Endometrial microvascular endothelial cells (primary cell): ENCODE results near the gene PCDHA9. TPM values are rescaled to one million over a fixed set of nuclear protein-coding genes. Genes with fewer than 3 reads are reported as not detected.
"Not testable (repeated sequence)": the region's sequence is repeated elsewhere in the genome, so short reads cannot be mapped to it uniquely, and the experiment has no call there.

Source experiments
- in situ Hi-C: cut with HindIII; loops from 2 replicates; pipeline ENCODE4 v1.10.0; 2017; ENCODE audit warnings: low sequenced_read_pairs, low pct_unique_long_range_greater_than_20kb; ENCODE audit errors: inconsistent ontology term
- total RNA-seq: library from RNA; depleted of rRNA; stranded (reverse); fragments of >200 nt; gene quantifications from one replicate; pipeline ENCODE4 v1.2.3, GENCODE V29; 2015; ENCODE audit errors: inconsistent ontology term

The PCDHA9 gene
- total RNA-seq, 1 donor from 2014 or later, result not detected

DNA sequence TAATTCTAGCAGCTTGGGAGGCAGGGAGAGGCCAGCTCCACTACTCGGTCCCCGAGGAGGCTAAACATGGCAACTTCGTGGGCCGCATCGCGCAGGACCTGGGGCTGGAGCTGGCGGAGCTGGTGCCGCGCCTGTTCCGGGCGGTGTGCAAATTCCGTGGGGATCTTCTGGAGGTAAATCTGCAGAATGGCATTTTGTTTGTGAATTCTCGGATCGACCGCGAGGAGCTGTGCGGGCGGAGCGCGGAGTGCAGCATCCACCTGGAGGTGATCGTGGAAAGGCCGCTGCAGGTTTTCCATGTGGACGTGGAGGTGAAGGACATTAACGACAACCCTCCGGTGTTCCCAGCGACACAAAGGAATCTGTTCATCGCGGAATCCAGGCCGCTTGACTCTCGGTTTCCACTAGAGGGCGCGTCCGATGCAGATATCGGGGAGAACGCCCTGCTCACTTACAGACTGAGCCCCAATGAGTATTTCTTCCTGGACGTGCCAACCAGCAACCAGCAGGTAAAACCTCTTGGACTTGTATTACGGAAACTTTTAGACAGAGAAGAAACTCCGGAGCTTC is 13.7 kb upstream of the PCDHA9 start:
- in situ Hi-C loops, result not testable (repeated sequence)

DNA sequence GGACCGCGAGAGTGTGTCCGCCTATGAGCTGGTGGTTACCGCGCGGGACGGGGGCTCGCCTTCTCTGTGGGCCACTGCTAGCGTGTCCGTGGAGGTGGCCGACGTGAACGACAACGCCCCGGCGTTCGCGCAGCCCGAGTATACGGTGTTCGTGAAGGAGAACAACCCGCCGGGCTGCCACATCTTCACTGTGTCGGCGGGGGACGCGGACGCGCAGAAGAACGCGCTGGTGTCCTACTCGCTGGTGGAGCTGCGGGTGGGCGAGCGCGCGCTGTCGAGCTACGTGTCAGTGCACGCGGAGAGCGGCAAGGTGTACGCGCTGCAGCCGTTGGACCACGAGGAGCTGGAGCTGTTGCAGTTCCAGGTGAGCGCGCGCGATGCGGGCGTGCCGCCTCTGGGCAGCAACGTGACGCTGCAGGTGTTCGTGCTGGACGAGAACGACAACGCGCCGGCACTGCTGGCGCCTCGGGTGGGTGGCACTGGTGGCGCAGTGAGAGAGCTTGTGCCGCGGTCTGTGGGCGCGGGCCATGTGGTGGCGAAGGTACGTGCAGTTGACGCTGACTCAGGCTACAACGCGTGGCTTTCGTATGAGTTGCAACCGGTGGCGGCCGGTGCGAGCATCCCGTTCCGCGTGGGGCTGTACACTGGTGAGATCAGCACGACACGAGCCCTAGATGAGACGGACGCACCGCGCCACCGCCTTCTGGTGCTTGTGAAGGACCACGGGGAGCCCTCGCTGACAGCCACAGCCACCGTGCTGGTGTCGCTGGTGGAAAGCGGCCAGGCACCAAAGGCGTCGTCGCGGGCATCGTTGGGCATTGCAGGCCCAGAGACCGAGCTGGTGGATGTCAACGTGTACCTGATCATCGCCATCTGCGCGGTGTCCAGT is 12.3 kb upstream of the PCDHA9 start:
- in situ Hi-C loops, result no loop called here

DNA sequence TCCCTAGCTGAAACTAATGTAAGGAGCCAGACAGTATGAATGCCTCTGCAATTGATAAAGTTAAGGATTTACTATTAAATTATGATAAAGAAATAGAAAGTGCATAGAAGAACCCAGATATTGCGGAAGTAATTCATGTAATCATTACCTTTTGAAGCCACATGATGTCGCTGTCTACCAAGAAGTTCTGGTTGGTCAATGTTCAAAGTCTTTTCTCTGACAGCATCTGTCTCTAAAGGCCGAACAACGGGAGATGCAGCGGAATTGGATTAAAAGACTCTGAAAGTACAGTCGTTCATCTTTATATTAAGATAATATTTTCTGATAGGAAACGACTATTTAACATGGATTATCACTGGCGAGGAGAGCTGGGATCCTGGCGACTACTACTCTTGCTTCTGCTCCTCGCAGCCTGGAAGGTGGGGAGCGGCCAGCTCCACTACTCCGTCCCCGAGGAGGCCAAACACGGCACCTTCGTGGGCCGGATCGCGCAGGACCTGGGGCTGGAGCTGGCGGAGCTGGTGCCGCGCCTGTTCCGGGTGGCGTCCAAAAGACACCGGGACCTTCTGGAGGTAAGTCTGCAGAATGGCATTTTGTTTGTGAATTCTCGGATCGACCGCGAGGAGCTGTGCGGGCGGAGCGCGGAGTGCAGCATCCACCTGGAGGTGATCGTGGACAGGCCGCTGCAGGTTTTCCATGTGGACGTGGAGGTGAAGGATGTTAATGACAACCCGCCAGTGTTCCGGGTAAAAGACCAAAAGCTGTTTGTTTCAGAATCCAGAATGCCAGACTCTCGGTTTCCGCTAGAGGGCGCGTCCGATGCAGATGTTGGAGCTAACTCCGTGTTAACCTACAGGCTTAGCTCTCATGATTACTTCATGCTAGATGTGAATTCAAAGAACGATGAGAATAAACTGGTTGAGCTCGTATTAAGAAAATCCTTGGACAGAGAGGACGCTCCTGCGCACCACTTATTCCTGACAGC is 6.9 kb upstream of the PCDHA9 start, which contains the start of gene PCDHA8:
Gene PCDHA8 (plus strand): TSS at position 210 of the 985 bp plus-strand sequence. CDS start 135 bp downstream, at position 345.
- in situ Hi-C loops, result no loop called here

DNA sequence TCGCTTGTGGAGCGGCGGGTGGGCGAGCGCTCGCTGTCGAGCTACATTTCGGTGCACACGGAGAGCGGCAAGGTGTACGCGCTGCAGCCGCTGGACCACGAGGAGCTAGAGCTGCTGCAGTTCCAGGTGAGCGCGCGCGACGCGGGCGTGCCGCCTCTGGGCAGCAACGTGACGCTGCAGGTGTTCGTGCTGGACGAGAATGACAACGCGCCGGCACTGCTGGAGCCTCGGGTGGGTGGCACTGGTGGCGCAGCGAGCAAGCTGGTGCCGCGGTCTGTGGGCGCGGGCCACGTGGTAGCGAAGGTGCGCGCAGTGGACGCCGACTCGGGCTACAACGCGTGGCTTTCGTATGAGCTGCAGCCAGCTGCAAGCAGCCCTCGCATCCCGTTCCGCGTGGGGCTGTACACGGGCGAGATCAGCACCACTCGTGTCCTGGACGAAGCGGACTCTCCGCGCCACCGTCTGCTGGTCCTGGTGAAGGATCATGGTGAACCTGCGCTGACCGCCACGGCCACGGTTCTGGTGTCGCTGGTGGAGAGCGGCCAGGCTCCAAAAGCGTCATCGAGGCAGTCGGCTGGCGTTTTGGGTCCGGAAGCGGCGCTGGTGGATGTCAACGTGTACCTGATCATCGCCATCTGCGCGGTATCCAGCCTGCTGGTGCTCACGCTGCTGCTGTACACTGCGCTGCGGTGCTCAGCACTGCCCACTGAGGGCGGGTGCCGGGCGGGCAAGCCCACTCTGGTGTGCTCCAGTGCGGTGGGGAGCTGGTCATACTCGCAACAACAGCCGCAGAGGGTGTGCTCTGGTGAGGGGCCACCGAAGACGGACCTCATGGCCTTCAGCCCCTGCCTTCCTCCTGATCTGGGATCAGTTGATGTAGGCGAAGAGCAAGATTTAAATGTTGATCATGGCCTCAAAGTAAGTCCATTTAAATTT is 5.1 kb upstream of the PCDHA9 start:
- in situ Hi-C loops, result no loop called here

DNA sequence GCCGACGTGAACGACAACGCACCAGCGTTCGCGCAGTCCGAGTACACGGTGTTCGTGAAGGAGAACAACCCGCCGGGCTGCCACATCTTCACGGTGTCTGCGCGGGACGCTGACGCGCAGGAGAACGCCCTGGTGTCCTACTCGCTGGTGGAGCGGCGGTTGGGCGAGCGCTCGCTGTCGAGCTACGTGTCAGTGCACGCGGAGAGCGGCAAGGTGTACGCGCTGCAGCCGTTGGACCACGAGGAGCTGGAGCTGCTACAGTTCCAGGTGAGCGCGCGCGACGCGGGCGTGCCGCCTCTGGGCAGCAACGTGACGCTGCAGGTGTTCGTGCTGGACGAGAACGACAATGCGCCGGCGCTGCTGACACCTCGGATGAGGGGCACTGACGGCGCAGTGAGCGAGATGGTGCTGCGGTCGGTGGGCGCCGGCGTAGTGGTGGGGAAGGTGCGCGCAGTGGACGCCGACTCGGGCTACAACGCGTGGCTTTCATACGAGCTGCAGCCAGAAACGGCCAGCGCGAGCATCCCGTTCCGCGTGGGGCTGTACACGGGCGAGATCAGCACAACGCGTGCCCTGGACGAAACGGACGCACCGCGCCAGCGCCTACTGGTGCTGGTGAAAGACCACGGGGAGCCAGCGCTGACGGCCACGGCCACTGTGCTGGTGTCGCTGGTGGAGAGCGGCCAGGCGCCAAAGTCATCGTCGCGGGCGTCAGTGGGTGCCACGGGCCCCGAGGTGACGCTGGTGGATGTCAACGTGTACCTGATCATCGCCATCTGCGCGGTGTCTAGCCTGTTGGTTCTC is 1.9 kb downstream of the PCDHA9 start:
- in situ Hi-C loops, result not testable (repeated sequence)

DNA sequence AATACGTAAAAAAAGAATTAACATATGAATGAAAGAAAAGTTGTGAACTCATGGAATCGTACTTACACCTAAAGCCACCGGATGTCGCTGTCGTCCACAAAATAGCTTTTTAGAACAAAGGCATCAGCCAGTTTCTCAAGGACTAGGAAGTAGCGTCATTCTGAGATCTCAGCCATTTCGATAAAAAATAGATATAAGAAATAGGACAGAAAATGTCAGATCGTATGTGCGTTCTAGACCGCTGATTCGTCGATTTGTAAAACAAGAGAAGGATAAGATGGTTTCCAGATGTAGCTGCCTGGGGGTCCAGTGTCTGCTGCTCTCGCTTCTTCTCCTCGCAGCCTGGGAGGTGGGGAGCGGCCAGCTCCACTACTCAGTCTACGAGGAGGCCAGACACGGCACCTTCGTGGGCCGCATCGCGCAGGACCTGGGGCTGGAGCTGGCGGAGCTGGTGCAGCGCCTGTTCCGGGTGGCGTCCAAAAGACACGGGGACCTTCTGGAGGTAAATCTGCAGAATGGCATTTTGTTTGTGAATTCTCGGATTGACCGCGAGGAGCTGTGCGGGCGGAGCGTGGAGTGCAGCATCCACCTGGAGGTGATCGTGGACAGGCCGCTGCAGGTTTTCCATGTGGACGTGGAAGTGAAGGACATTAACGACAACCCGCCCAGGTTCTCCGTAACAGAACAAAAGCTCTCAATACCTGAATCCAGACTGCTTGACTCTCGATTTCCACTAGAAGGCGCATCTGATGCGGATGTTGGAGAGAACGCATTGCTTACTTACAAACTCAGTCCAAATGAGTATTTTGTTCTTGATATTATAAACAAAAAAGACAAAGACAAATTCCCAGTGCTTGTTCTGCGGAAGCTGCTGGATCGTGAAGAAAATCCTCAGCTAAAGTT is 7.8 kb downstream of the PCDHA9 start, which contains the start of gene PCDHA10:
Gene PCDHA10 (plus strand): TSS at position 126 of the 903 bp plus-strand sequence. CDS start 152 bp downstream, at position 278.
- in situ Hi-C loops, result no loop called here

DNA sequence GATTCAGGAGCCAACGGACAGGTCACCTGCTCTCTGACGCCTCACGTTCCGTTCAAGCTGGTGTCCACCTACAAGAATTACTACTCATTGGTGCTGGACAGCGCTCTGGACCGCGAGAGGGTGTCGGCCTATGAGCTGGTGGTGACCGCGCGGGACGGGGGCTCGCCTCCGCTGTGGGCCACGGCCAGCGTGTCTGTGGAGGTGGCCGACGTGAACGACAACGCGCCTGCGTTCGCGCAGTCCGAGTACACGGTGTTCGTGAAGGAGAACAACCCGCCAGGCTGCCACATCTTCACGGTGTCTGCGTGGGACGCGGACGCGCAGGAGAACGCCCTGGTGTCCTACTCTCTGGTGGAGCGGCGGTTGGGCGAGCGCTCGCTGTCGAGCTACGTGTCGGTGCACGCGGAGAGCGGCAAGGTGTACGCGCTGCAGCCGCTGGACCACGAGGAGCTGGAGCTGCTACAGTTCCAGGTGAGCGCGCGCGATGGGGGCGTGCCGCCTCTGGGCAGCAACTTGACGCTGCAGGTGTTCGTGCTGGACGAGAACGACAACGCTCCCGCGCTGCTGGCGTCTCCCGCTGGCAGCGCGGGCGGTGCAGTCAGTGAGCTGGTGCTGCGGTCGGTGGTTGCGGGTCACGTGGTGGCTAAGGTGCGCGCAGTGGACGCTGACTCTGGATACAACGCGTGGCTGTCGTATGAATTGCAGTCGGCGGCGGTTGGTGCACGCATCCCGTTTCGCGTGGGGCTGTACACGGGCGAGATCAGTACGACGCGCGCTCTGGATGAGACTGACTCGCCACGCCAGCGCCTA is 9.2 kb downstream of the PCDHA9 start:
- in situ Hi-C loops, result no loop called here

DNA sequence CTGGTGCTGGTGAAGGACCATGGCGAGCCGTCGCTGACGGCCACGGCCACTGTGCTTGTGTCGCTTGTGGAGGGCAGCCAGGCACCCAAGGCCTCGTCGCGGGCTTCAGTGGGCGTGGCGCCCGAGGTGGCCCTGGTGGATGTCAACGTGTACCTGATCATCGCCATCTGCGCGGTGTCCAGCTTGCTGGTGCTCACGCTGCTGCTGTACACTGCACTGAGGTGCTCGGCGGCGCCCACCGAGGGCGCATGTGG is 9.7 kb downstream of the PCDHA9 start:
- in situ Hi-C loops, result no loop called here

DNA sequence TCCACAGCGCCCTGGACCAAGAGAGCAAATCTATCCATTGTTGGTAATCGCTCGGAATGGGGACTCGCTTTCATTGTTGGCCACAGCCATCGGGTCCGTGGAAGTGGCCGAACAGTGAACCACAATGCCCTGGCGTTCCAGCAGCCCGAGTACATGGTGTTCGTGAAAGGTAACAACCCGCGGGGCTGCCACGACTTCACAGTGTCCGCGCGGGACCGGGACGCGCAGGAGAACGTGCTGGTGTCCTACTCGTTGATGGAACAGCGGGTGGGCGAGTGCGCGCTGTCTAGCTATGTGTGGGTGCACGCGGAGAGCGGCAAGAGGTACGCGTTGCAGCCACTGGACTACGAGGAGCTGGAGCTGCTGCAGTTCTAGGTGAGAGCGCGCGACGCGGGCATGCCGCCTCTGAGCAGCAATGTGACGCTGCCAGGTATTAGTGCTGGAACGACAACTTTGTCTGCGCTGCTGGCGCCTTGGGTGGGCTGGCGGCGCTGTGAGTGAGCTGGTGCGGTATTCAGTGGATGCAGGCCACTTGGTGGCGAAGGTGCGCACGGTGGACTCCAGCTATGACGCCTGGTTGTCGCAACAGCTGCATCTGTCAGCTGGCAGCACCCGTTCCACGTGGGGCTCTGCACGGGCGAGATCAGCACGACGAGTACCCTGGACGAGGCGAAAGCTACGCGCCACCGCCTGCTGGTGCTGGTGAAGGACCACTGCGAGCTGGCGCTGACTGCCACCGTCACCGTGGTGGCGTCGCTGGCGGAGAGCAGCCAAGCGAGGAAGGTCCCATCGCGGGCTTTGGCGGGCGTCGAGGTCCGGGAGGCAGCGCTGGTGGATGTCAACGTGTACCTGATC is 14.5 kb downstream of the PCDHA9 start:
- in situ Hi-C loops, result no loop called here

DNA sequence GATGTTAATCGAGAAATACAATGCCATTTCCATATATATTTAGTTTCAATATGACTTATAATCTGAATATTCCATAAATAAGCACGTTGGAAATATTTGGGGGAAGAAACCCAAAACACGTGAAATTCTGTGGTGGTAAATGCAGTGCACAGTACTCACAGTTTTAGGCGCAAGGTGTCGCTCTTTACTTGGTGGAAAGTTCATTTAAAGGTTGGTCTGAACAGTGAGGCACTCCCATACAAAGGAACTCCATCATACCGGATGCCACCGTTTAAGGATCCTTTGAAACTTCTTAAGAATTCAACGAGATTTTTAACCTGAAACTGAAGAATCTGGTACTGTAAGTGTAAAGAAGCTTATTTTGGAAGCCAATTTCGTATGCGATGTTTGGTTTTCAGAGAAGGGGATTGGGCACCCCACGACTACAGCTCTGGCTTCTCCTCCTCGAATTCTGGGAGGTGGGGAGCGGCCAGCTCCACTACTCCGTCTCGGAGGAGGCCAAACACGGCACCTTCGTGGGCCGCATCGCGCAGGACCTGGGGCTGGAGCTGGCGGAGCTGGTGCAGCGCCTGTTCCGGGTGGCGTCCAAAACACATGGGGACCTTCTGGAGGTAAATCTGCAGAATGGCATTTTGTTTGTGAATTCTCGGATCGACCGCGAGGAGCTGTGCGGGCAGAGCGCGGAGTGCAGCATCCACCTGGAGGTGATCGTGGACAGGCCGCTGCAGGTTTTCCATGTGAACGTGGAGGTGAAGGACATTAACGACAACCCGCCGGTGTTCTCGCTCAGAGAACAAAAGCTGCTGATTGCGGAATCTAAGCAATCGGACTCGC is 20.8 kb downstream of the PCDHA9 start, which contains the start of gene PCDHA11:
Gene PCDHA11 (plus strand): TSS at position 237 of the 834 bp plus-strand sequence. CDS start 147 bp downstream, at position 384.
- in situ Hi-C loops, result no loop called here

DNA sequence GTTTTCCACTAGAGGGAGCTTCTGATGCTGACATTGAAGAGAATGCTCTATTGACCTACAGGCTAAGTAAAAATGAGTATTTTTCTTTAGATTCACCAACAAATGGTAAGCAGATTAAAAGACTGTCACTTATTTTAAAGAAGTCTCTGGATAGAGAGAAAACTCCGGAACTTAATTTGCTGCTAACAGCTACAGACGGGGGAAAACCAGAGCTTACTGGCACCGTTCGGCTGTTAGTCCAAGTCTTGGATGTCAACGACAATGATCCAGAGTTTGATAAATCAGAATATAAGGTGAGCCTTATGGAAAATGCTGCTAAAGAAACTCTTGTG is 21.3 kb downstream of the PCDHA9 start:
- in situ Hi-C loops, result no loop called here

DNA sequence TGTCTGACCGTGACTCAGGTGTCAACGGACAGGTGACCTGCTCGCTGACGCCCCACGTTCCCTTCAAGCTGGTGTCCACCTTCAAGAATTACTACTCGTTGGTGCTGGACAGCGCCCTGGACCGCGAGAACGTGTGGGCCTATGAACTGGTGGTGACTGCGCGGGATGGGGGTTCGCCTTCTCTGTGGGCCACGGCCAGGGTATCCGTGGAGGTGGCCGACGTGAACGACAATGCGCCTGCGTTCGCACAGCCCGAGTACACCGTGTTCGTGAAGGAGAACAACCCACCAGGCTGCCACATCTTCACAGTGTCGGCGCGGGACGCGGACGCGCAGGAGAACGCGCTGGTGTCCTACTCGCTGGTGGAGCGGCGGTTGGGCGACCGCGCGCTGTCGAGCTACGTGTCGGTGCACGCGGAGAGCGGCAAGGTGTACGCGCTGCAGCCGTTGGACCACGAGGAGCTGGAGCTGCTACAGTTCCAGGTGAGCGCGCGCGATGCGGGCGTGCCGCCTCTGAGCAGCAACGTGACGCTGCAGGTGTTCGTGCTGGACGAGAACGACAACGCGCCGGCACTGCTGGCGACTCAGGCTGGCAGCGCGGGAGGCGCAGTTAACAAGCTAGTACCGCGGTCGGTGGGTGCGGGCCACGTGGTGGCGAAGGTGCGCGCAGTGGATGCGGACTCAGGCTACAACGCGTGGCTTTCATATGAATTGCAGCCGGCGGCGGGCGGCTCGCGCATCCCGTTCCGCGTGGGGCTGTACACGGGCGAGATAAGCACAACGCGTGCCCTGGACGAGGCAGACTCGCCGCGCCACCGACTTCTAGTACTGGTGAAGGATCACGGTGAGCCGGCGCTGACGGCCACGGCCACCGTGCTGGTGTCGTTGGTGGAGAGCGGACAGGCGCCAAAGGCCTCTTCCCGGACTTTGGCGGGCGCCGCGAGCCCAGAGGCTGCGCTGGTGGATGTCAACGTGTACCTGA is 22.3 kb downstream of the PCDHA9 start:
- in situ Hi-C loops, result no loop called here
